ENCODE measurements around the gene DOCK3.

Gene DOCK3

DNA sequence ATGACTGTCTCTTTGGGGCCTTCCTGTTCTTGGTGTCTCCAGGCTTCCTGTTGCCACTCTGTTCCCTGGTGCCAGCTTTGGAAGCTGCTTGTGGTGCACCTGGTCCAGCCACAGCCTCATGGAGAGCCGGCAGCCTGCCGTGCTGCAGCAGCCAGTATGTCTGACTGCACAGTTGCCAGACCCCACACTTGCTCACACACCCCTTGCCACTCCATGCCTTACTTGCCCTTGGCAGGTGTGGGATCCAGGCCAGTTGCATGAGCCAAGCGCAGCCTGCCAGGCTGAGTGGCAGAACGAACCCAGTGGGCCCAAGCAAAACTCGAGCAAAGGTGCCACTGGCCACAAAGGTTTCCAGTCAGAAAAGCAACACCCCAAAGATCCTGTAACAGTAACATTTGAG lies 309.2 kb downstream of the DOCK3 start:
- H3K4me1 ChIP-seq (ENCODE audit: control insufficient read depth, insufficient read depth, low read length) = peaks cover 7% of the 10 kb centered on the region; the same call in 1 of the 2 replicates
- H3K9me3 ChIP-seq (ENCODE audit: control insufficient read depth, insufficient read depth, low read depth, low read length) = no peaks in the 10 kb centered on the region
- no peak overlapping the region for H3K9ac ChIP-seq (ENCODE audit: low read length)
- no peak overlapping the region for H3K27ac ChIP-seq (ENCODE audit: low read depth, low read length)
- H3K27me3 ChIP-seq (ENCODE audit: control insufficient read depth, insufficient read depth, low read length) = no peaks in the 10 kb centered on the region
- no peak overlapping the region for H3K4me3 ChIP-seq (ENCODE audit: low read depth, low read length)
- no peaks in the 10 kb centered on the region for H3K36me3 ChIP-seq (ENCODE audit: control insufficient read depth, insufficient read depth, low read length)

DNA sequence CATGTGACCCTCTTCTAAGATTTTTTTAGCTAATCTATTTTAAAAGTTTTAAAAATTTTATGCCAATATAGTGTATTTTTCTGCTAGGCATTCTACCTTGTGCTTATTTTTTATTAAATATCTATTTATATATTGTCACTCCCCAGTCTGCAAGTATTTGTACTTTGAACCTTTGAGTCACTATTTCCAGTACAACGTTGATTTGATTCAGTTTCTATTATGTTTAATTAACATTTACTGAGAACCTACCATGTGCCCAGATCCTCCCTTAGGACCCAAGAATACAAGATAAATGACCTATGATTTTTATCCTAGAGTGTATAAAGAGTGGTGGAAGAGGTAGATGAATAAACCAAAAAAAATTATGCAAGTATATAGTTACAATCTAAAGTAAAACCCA lies 311.2 kb downstream of the DOCK3 start:
- peaks cover 8% of the 10 kb centered on the region for H3K9me3 ChIP-seq (ENCODE audit: control insufficient read depth, insufficient read depth, low read depth, low read length)
- H3K4me1 ChIP-seq (ENCODE audit: control insufficient read depth, insufficient read depth, low read length) = no peaks in the 10 kb centered on the region
- H3K27ac ChIP-seq (ENCODE audit: low read depth, low read length) = no peak overlapping the region
- H3K4me3 ChIP-seq (ENCODE audit: low read depth, low read length) = no peak overlapping the region
- no peak overlapping the region for H3K9ac ChIP-seq (ENCODE audit: low read length)
- no peaks in the 10 kb centered on the region for H3K27me3 ChIP-seq (ENCODE audit: control insufficient read depth, insufficient read depth, low read length)
- no peaks in the 10 kb centered on the region for H3K36me3 ChIP-seq (ENCODE audit: control insufficient read depth, insufficient read depth, low read length)

DNA sequence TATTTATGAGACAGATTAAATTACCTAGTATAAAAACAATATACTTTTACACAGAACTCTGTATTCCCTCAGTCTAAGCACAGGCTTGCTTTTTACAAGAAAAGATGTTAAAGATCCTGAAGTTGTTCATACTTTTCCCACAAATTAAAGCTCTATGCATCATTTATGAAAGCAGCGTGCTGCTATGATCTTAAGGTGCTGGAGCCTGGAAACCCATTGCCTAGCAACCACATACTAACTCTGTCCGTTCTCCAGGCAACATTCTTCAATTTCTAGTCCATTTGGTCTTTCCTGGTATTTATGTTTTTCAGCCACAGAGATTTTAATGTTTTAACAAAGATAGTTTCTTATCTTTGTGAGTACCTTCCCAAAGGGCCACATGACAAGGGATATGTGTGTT lies 312.0 kb downstream of the DOCK3 start:
- Histone ChIP-seq H3K4me3 (ENCODE audit: low read depth, low read length) (no peak overlapping the region), H3K9ac (ENCODE audit: low read length) (no peak overlapping the region), H3K36me3 (ENCODE audit: control insufficient read depth, insufficient read depth, low read length) (no peaks in the 10 kb centered on the region), H3K27me3 (ENCODE audit: control insufficient read depth, insufficient read depth, low read length) (no peaks in the 10 kb centered on the region), H3K4me1 (ENCODE audit: control insufficient read depth, insufficient read depth, low read length) (no peaks in the 10 kb centered on the region), H3K27ac (ENCODE audit: low read depth, low read length) (no peak overlapping the region), H3K9me3 (ENCODE audit: control insufficient read depth, insufficient read depth, low read depth, low read length) (peaks cover 14% of the 10 kb centered on the region)

DNA sequence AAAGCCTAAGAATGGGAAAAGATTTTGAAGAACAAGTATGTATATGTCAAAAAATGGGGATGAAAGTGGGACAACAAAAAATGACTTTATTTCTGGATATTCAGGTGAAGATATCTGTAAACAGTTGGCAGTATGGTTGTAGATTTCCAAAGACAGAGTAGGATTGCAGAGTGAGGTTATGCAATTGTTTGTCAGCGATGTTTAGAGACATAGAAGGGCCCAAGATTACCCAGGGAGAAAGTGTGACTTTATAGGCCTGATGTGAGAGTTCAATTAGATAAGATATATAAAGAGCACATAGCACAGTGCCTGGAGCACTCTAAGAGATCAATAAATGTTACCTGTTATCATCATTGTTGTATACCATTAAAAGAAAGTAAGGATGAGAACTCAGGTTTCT lies 319.8 kb downstream of the DOCK3 start:
- Histone ChIP-seq H3K27ac (ENCODE audit: low read depth, low read length) (no peak overlapping the region), H3K36me3 (ENCODE audit: control insufficient read depth, insufficient read depth, low read length) (no peaks in the 10 kb centered on the region), H3K27me3 (ENCODE audit: control insufficient read depth, insufficient read depth, low read length) (no peaks in the 10 kb centered on the region), H3K4me3 (ENCODE audit: low read depth, low read length) (no peak overlapping the region), H3K4me1 (ENCODE audit: control insufficient read depth, insufficient read depth, low read length) (no peaks in the 10 kb centered on the region), H3K9ac (ENCODE audit: low read length) (no peak overlapping the region), H3K9me3 (ENCODE audit: control insufficient read depth, insufficient read depth, low read depth, low read length) (peaks cover 17% of the 10 kb centered on the region)

DNA sequence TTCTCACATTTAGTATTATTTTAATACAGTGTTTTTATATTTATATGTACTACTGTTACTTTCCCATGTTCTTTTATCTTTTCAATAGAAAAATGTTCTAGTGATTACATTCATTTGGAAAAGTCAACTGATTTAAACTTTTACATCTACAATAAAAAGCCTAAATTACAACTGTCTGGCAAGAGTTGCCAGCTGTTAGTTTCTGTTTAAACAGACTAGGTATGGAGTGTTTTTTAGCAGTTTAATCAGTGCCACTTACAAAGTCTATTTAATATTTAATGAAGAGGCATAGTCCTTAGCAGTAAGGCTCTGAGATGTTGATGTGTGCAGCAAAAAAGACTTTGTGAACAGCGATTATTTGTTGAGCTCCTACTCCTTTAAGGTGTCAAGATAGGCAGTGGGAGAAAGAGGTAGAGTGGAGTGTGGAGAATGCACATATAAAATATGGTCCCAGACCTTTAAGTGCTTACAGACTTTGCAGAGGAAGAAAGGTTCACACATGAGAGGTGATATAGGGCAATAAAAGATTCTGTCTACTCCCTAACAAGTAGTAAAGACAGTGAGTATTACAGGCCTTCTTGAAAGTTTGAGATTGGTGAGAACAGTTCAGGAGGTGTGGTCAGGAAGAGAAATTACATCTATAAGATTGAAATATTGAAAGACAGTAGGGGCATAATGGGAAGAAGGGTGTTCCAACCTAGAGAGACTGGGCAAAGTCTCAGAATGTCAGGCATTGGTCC lies 320.5 kb downstream of the DOCK3 start:
- Histone ChIP-seq H3K4me3 (ENCODE audit: low read depth, low read length) (no peak overlapping the region), H3K27ac (ENCODE audit: low read depth, low read length) (no peak overlapping the region), H3K9ac (ENCODE audit: low read length) (no peak overlapping the region), H3K36me3 (ENCODE audit: control insufficient read depth, insufficient read depth, low read length) (no peaks in the 10 kb centered on the region), H3K4me1 (ENCODE audit: control insufficient read depth, insufficient read depth, low read length) (no peaks in the 10 kb centered on the region), H3K27me3 (ENCODE audit: control insufficient read depth, insufficient read depth, low read length) (no peaks in the 10 kb centered on the region), H3K9me3 (ENCODE audit: control insufficient read depth, insufficient read depth, low read depth, low read length) (peaks cover 14% of the 10 kb centered on the region)

DNA sequence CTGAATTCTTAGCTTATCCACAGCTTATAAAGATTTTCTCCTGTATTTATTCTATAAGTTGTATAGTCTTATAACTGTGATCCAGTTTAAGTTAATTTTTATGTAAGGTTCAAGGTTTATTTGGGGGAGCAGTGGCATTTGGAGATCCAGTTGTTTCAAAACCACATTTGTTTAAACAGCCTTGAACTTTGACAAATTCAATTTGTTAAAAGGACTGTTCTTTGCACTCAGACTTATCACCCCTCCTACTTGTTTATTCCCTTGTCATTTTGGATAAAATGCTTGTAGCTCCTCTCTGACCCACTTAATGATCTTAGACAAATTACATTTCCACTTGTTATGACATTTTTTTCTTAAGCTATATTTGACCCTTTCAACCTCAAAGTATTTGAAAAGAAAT lies 327.8 kb downstream of the DOCK3 start:
- Histone ChIP-seq H3K4me1 (ENCODE audit: control insufficient read depth, insufficient read depth, low read length) (no peaks in the 10 kb centered on the region), H3K9ac (ENCODE audit: low read length) (no peak overlapping the region), H3K36me3 (ENCODE audit: control insufficient read depth, insufficient read depth, low read length) (no peaks in the 10 kb centered on the region), H3K27me3 (ENCODE audit: control insufficient read depth, insufficient read depth, low read length) (no peaks in the 10 kb centered on the region), H3K9me3 (ENCODE audit: control insufficient read depth, insufficient read depth, low read depth, low read length) (0 out of 2 replicates have a peak, but pooled peaks cover 2% of the 10 kb centered on the region), H3K27ac (ENCODE audit: low read depth, low read length) (no peak overlapping the region), H3K4me3 (ENCODE audit: low read depth, low read length) (no peak overlapping the region)

DNA sequence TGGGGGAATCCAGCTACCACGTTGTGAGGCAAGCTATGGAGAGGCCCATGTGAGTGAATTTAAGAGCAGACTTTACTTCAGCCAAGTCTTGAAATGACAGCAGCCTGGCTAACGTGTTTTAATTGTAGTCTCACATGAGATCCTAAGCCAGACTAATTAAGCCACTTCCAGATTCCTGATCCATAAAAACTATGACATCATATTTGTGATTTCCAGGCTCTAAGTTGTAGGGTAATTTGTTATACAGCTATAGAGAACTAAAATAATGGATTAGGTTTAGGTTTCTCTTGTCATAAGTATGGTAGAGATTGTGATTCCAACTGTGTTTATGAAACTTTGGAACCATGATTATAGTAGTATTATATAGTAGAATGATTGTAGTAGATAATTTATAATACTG lies 329.5 kb downstream of the DOCK3 start:
- Histone ChIP-seq H3K4me3 (ENCODE audit: low read depth, low read length) (no peak overlapping the region), H3K27me3 (ENCODE audit: control insufficient read depth, insufficient read depth, low read length) (no peaks in the 10 kb centered on the region), H3K4me1 (ENCODE audit: control insufficient read depth, insufficient read depth, low read length) (no peaks in the 10 kb centered on the region)

DNA sequence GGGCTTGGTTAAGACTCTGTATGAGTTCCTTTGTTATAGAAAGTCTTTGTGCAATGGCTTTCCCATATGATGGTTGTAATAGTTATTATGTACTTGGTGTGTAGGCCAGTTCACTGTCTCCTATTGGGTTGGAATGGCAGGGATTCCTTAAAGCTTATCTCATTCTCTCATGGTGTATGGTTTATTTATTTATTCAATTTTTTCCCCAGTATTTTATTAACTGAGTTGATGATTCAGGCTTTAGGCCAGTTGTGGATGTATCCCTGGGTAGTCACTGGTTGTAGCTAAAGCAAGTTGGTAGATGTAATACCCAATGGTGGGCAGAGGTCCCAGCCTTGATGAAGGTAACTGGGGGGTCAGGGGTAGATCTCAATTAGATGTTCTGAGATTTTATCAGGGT lies 349.4 kb downstream of the DOCK3 start:
- Histone ChIP-seq H3K9me3 (ENCODE audit: control insufficient read depth, insufficient read depth, low read depth, low read length) (peaks cover 8% of the 10 kb centered on the region), H3K9ac (ENCODE audit: low read length) (no peak overlapping the region), H3K4me3 (ENCODE audit: low read depth, low read length) (no peak overlapping the region), H3K27me3 (ENCODE audit: control insufficient read depth, insufficient read depth, low read length) (no peaks in the 10 kb centered on the region), H3K27ac (ENCODE audit: low read depth, low read length) (no peak overlapping the region), H3K4me1 (ENCODE audit: control insufficient read depth, insufficient read depth, low read length) (peaks cover 13% of the 10 kb centered on the region), H3K36me3 (ENCODE audit: control insufficient read depth, insufficient read depth, low read length) (no peaks in the 10 kb centered on the region)

More for the DNA sequence above, 329.5 kb downstream of the DOCK3 start:
- Histone ChIP-seq H3K27ac (ENCODE audit: low read depth, low read length) (no peak overlapping the region), H3K9me3 (ENCODE audit: control insufficient read depth, insufficient read depth, low read depth, low read length) (0 out of 2 replicates have a peak, but pooled peaks cover 2% of the 10 kb centered on the region), H3K36me3 (ENCODE audit: control insufficient read depth, insufficient read depth, low read length) (no peaks in the 10 kb centered on the region), H3K9ac (ENCODE audit: low read length) (no peak overlapping the region)

DNA sequence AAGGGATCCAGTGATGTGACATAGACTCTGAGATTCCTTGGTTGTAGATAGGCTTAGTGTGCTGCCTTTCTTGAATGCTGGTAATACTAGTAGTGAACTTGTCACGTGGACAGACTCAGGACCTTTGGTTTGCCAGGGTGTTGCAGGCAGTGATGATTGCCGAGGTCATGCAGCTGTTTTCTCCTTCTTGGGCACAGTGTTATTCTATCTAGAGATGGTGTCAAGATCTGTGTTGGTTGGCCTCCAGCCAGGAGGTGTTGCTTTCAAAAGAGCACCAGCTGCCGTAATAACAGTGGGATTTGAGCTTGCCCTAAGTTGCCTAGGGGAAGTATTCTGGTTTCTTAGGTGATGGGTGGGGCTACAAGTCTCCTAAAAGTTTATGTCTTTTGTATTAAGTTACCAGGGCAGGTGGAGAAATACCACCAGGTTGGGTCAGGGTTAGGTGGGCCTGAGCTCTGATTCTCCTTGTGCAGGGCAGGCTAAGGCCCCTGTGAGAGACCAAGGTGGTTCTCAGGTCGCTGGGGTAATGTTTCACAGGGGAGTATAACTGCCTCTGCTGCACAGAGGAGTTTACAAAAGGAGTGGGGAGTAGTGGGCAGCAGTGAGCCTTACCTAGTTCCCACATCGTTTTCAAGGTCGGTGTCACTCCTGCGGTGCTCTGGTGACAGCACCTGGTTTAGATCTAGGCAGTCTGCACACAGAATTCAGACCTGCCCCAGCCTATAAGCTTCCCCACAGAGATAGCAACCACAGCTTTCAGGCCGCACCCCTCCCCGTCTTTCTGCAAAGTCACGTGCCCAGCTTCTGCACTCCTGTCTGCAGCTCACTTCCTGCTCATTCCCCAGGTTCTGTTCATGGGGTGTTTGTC lies 350.3 kb downstream of the DOCK3 start:
- no peak overlapping the region for H3K4me3 ChIP-seq (ENCODE audit: low read depth, low read length)
- peaks cover 5% of the 10 kb centered on the region for H3K9me3 ChIP-seq (ENCODE audit: control insufficient read depth, insufficient read depth, low read depth, low read length)
- no peaks in the 10 kb centered on the region for H3K36me3 ChIP-seq (ENCODE audit: control insufficient read depth, insufficient read depth, low read length)
- no peak overlapping the region for H3K27ac ChIP-seq (ENCODE audit: low read depth, low read length)
- H3K27me3 ChIP-seq (ENCODE audit: control insufficient read depth, insufficient read depth, low read length) = no peaks in the 10 kb centered on the region
- peaks cover 18% of the 10 kb centered on the region for H3K4me1 ChIP-seq (ENCODE audit: control insufficient read depth, insufficient read depth, low read length)
- no peak overlapping the region for H3K9ac ChIP-seq (ENCODE audit: low read length)

DNA sequence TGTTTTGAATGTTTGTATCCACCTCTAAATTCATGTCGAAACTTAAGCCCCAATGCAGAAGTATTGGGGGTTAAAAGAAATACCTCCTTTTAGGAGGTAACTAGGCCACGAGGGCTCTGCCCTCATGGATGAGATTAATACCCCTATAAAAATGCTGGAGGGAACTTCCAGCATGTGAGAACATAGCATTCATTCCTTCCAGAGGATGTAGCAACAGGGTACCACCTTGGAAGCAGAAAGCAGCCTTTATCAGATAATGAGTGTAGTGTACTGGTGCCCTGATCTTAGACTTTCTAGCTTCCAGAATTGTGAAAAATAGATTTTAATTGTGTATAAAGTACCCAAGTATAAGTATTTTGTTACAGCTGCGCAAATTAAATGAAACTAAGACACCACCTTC lies 356.9 kb downstream of the DOCK3 start:
- Histone ChIP-seq H3K27ac (ENCODE audit: low read depth, low read length) (no peak overlapping the region), H3K36me3 (ENCODE audit: control insufficient read depth, insufficient read depth, low read length) (no peaks in the 10 kb centered on the region), H3K27me3 (ENCODE audit: control insufficient read depth, insufficient read depth, low read length) (no peaks in the 10 kb centered on the region), H3K9me3 (ENCODE audit: control insufficient read depth, insufficient read depth, low read depth, low read length) (peaks cover 14% of the 10 kb centered on the region), H3K9ac (ENCODE audit: low read length) (no peak overlapping the region), H3K4me3 (ENCODE audit: low read depth, low read length) (no peak overlapping the region), H3K4me1 (ENCODE audit: control insufficient read depth, insufficient read depth, low read length) (peaks cover 5% of the 10 kb centered on the region; the same call in 1 of the 2 replicates)

DNA sequence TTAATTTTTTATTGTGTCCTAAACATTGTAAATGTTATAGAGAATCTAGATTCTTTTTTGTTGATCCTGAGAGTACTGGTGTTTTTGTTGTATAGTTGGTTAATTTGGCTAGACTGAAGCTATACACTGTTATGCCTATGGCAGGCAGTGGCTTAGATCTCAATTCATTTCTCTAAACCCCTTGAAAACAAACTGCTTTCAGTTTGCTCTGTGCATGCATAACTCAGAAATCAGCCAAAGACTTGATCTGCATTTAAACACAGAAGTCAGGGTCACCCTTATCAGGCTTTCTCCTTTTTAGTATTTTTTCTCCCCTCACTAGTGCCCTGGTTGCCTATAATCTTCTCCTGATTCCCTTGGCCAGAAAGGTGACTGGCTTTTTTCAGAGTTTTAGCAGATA lies 360.9 kb downstream of the DOCK3 start:
- H3K27ac ChIP-seq (ENCODE audit: low read depth, low read length) = no peak overlapping the region
- H3K4me1 ChIP-seq (ENCODE audit: control insufficient read depth, insufficient read depth, low read length) = no peaks in the 10 kb centered on the region
- no peak overlapping the region for H3K4me3 ChIP-seq (ENCODE audit: low read depth, low read length)
- H3K9me3 ChIP-seq (ENCODE audit: control insufficient read depth, insufficient read depth, low read depth, low read length) = peaks cover 11% of the 10 kb centered on the region
- H3K36me3 ChIP-seq (ENCODE audit: control insufficient read depth, insufficient read depth, low read length) = no peaks in the 10 kb centered on the region
- H3K9ac ChIP-seq (ENCODE audit: low read length) = no peak overlapping the region
- no peaks in the 10 kb centered on the region for H3K27me3 ChIP-seq (ENCODE audit: control insufficient read depth, insufficient read depth, low read length)
